GM10248 (cell line): ENCODE data around the gene GCC2.
"Not testable (repeated sequence)": the region's sequence is repeated elsewhere in the genome, so short reads cannot be mapped to it uniquely, and the experiment has no call there.

Experiments used
- CTCF ChIA-PET: fragments of 300-600 bp; sonication (Branson Sonifier 250); formaldehyde crosslinking; extraction: SDS; loops from one replicate; lab custom pipeline; 2021; ENCODE audit warnings: antibody characterized with exemption; lab: Yijun Ruan, JAX
- POLR2A ChIA-PET: fragments of 350-650 bp; sonication (Branson Sonifier 250); formaldehyde crosslinking; extraction: SDS; loops from one replicate; lab custom pipeline; 2020; ENCODE audit warnings: antibody characterized with exemption; lab: Yijun Ruan, JAX
- DNase-seq: peaks from one replicate; pipeline ENCODE4 v3.0.0; 2012; ENCODE audit errors: extremely low spot score
- CTCF ChIP-seq: IDR thresholded peaks from 2 replicates; pipeline ENCODE4 v1.5.1; 2012; ENCODE audit warnings: mild to moderate bottlenecking, low read depth; ENCODE audit errors: extremely low read depth, missing control alignments, control extremely low read depth

Gene GCC2

GRCh38 chr2:108477099-108477498 is 28.1 kb downstream of the GCC2 start:
- POLR2A ChIA-PET: no interaction called here
- CTCF ChIA-PET: interaction anchor here (1.2 kb wide), 1 partner anchor 59 kb away, joined by 3 read pairs; no protein-coding TSS in a partner anchor
- no peak for TF ChIP-seq CTCF
- DNase-seq: no peak

- CTCF ChIA-PET: interaction anchor here (1.7 kb wide), 1 partner anchor 151 kb away, joined by 5 read pairs; no protein-coding TSS in a partner anchor
Observed at GRCh38 chr2:108485253-108485652, 36.2 kb downstream of the GCC2 start.

GRCh38 chr2:108490506-108491122 is 41.6 kb downstream of the GCC2 start:
- TF ChIP-seq CTCF: no peak
- ChIA-PET CTCF (no interaction called here), POLR2A (no interaction called here)
- DNase-seq: no peak

More at GRCh38 chr2:108485253-108485652, 36.2 kb downstream of the GCC2 start:
- POLR2A ChIA-PET: no interaction called here
- TF ChIP-seq CTCF: no peak
- no peak for DNase-seq

GRCh38 chr2:108491848-108492247 is 42.8 kb downstream of the GCC2 start:
- ChIA-PET POLR2A (interaction anchor here (0.7 kb wide), 1 partner anchor 65 kb away, joined by 4 read pairs; no protein-coding TSS in a partner anchor), CTCF (interaction anchor here (1.0 to 1.3 kb wide), 2 partner anchors 24 to 38 kb away, joined by 3 read pairs; no protein-coding TSS in a partner anchor)
- DNase-seq: no peak
- TF ChIP-seq CTCF: no peak

GRCh38 chr2:108492364-108492763 is 43.4 kb downstream of the GCC2 start:
- DNase-seq: no peak
- CTCF ChIA-PET: interaction anchor here (1.0 to 1.3 kb wide), 2 partner anchors 24 to 38 kb away, joined by 3 read pairs; no protein-coding TSS in a partner anchor
- POLR2A ChIA-PET: no interaction called here

GRCh38 chr2:108496167-108496566 is 47.2 kb downstream of the GCC2 start:
- CTCF ChIA-PET, DNase-seq, POLR2A ChIA-PET: not testable (repeated sequence)

More at GRCh38 chr2:108492364-108492763, 43.4 kb downstream of the GCC2 start:
- TF ChIP-seq CTCF: no peak

GRCh38 chr2:108507620-108508019 is 58.6 kb downstream of the GCC2 start:
- CTCF ChIA-PET, DNase-seq, POLR2A ChIA-PET: not testable (repeated sequence)

GRCh38 chr2:108512431-108512830 is 63.4 kb downstream of the GCC2 start:
- POLR2A ChIA-PET, CTCF ChIA-PET, DNase-seq: not testable (repeated sequence)

- CTCF ChIA-PET, POLR2A ChIA-PET, DNase-seq: not testable (repeated sequence)
Observed at GRCh38 chr2:108514478-108514877, 65.5 kb downstream of the GCC2 start.

GRCh38 chr2:108524688-108525087 is 75.7 kb downstream of the GCC2 start:
- POLR2A ChIA-PET, CTCF ChIA-PET: not testable (repeated sequence)

GRCh38 chr2:108525258-108525657 is 76.3 kb downstream of the GCC2 start:
- DNase-seq, POLR2A ChIA-PET, CTCF ChIA-PET: not testable (repeated sequence)

More at GRCh38 chr2:108524688-108525087, 75.7 kb downstream of the GCC2 start:
- DNase-seq: not testable (repeated sequence)
